Measurements from ENCODE around the gene FXYD5.

The FXYD5 gene

DNA sequence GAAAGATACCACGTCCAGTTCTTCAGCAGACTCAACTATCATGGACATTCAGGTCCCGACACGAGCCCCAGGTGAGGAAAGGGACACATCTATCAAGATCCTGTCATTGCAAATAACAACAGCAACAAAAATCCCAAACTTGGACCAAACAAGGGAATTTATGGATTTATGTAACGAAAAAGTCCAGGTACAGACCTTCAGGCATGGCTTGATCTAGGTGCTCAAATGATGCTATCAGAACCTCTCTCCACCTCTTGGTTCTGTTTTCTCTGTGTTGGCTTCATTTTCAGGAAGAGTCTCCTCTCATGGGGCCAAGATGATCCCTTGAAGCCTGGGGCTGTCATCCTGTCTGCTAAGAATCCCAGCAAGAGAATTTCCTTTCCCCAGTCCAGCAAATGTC lies 2.9 kb downstream of the FXYD5 start:
- DNase-seq (ENCODE audit: low read depth): no peak

DNA sequence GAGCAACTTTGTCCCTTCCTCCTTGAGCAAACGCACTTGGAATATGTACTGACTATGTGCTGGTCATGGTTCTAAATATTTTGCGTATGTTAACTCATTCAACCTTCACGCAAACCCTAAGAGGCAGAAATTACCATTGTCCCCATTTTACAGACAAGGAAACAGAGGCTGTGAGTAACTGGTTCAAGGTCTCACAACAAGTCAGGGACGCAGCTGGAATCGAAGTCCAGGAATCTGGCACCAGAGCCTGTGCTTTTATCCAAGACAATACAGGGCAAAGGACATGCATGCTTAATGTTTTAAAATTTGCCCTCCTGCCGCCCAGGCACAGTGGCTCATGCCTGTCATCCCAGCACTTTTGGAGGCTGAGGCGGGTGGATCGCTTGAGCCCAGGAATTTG lies 5.1 kb downstream of the FXYD5 start:
- no peak for DNase-seq (ENCODE audit: low read depth)

DNA sequence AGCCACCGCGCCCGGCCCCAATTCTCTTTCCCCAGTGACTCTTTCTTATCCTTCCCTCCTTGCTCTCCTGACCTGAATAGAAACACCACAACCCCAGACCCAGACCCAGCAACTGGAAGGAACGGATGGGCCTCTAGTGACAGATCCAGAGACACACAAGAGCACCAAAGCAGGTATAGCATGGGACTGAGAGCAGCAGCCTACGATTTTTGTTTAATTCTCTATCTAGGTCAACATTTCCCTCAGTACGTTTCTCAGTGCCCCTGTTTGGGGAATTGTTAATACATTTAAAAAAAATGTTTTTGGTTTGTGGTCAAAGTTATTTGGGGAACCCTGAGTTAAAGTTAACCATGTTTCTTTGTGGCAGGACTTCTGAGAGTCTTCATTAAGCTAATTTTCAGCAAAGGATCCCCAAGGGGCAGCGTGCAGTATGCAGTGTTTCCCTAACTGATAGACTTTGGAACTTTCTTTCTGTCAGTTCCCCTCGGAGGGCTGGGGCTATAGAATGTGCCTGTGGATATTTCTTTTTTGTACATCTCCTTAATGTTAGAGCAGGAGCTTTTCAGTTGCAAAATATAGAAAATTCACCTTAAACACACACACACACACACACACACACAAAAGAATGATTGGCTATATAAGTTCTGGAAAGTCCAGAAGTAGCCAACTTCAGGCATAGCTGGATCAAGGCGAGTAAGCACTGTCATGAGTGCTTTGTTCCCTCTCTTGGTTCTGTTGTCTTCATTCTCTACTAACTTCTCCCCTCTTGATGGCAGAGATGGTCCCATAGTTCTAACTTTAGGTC lies 6.3 kb downstream of the FXYD5 start:
- no peak for DNase-seq (ENCODE audit: low read depth)

DNA sequence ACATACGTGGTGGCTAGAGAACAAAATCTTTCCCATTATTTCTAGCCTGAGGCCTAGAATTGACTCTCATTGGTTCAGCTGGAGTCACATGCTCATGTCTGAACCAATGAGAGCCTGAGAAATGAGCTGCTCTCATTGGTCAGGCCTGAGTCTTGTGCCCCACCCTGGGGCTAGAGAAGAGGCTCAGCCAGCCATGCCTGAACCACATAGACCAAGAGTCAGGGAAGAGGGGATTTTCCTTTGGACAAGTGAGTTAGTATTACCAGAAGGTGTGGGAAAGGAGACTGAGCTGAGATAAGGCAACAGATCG lies 6.9 kb downstream of the FXYD5 start:
- DNase-seq (ENCODE audit: low read depth): no peak

DNA sequence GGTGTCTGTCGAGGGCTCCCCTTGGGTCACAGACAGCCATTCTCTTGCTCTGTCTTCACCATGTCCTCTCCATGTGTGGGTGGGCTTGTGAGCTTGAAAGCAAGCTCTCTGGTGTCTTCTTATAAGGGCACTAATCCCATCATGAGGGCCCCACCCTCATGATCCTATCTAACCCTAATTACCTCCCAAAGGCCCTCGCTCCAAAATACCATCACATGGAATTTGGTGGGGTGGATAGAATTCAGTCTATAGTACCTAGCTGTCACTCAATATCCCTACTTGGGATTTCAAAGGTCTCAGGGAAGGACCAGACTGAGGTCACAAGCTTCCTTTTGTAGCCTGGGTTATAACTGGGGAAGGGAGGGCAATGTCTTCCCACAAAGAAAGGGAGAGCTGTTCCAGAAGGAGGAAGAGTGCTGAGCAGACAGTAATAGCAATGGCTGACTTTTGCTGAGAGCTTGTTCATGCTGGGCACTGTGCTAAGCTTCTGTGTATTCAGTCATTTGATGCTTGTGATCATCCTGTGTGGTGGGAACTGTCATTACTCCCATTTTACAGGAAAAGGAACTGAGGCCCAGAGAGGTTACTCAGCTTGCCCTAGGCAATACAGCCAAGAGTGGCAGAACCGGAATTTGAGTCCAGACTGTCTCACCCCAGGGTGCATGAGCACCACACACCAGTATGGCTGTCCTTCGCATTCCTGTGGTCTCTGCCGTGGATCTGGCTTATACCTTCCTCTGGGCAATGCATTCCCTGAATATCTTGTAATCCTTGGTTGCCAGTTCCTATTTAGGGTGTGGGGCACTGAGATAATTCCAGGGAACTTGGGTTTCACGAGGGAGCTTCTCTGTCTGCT lies 8.2 kb downstream of the FXYD5 start:
- no peak for DNase-seq (ENCODE audit: low read depth)

DNA sequence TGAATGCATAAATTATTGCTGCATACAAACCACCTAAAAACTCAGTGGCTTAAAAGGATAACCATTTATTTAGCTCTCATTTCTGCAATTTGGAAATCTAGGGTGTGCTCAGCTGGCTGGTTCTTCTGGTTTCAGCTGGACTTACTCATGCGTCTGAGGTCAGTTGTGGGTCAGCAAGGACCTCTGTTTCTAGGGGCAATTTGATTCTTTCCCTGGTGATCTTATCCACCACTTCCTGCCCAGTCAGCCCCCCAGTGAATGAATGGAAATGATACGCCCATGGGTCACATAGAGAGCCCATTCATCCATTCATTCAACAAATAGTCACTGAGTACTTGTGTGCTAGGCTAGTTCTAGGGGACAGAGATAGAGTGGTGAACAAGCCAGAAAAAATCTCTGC lies 9.9 kb downstream of the FXYD5 start:
- no peak for DNase-seq (ENCODE audit: low read depth)

DNA sequence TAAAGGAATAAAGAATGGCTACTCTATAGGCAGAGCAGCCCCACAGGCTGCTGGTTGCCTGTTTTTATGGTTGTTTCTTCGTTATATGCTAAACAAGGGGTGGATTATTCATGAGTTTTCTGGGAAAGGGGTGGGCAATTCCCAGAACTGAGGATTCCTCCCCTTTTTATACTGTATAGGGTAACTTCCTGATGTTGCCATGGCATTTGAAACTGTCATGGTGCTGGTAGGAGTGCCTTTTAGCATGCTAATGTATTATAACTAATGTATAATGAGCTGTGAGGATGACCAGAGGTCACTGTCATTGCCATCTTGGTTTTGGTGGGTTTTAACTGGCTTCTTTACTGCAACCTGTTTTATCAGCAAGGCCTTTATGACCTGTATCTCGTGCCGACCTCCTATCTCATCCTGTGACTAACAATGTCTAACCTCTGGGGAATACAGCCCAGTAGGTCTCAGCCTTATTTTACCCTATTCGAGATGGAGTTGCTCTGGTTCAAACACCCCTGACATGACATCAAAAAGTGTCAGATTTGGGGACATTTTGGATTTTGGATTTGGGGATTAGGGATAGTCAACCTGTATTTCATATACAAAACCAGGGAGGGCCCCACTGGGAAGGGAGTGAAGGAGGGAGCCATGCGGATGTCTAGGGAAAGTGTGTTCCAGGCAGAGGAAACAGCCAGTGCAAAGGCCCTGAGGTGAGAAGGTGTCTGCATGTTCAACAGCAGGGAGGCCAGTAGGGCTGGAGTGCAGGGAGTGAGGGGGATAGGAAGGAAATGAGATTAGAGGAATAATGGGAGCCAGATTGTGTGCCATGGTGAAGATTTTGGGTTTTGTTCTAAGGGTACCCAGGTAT lies 10.9 kb downstream of the FXYD5 start:
- DNase-seq (ENCODE audit: low read depth): no peak

DNA sequence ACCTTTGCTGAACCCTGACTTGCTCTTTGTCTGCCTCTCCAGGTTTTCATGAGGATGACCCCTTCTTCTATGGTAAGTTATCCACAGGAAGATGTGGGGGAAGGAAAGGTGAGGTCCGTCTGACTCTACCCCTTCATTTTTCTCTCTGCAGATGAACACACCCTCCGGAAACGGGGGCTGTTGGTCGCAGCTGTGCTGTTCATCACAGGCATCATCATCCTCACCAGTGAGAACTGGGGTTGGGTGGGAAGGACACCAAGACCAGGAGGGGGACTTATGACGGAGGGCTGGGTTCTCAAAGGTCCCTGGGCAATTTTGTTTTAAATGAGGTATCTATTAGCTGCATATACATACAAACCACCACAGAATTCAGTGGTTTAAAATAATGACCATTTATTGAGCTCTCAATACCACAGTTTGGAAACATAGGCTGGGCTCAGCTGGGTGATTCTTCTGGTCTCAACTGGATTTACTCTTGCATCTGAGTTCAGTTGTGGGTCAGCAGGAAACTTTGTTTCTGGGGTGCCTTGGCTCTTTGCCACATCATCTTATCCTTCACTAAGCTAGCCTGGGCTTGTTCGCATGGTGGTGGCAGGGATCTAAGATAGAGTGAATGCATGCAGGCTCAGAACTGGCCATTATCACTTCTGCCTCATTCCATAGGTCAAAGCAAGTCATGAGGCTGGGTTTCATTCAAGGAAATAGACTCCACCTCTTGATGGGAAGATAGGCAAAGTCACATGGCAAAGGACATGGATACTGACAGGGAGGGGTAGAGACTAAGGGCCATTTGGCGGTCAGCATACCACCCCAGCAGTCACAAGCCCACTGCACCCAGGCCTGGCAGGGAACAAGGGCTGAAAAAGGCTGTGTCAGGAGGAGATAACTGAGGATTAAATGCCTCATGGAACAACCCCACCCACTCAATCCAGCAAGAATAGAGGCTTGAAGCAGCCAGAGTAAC lies 11.8 kb downstream of the FXYD5 start:
- no peak for DNase-seq (ENCODE audit: low read depth)

DNA sequence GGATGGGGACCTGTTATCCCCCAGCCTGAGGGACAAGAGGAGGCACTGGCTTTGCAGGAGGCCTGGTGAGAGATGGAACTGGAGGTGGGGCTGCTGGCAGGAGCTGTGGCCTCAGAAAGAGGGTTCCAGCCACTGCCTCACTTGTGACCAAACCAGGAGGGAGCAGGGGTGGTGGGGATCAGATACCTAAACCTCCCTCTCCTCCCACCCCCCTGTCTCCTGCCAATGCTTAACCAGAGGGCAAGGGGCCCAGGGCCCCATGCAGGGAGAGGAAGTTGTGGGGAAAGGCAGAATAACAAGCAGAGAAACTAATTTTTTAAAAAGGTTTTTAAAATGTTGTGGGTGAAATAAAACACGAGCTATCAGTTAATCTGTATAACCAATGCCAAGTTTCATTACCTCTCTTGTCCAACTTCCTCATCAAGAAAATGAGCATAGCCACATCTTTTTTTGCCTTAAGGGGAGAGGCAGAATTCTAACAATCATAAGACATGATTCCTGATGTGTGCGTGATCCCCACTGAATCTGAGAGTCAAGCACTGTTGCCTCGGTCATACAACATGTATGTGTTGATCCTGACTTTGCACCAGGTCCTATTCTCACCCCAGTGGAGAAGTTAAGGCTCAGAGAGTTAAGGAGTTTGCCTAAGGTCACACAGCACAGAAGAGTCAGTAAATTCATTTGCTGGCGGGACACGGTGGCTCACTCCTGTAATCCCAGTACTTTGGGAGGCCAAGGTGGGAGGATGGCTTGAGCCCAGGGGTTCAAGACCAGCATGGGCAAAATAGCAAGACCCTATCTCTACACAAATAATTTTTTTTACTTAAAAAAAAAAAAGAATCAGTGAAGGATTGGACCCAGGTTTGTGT lies 12.9 kb downstream of the FXYD5 start:
- DNase-seq (ENCODE audit: low read depth): no peak

DNA sequence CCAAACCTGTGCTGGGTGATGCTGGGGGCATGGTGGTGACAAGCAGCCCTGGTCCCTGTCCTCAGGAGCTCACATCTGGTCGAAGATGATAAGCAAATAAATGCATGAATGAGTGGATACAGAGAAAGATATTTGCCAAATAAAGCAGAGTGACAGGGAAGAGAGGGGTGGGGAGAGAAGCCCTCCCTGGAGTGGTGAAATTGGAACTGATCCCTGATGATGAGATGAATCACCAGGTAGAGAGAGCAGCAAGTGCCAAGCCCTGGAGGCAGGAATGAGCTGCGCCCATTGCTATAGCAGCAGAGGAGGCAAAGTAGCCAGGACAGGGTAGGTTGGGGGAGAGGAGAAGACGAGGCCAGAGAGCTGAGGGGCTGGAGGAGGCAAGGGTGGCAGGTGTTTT lies 13.7 kb downstream of the FXYD5 start:
- DNase-seq (ENCODE audit: low read depth): no peak

DNA sequence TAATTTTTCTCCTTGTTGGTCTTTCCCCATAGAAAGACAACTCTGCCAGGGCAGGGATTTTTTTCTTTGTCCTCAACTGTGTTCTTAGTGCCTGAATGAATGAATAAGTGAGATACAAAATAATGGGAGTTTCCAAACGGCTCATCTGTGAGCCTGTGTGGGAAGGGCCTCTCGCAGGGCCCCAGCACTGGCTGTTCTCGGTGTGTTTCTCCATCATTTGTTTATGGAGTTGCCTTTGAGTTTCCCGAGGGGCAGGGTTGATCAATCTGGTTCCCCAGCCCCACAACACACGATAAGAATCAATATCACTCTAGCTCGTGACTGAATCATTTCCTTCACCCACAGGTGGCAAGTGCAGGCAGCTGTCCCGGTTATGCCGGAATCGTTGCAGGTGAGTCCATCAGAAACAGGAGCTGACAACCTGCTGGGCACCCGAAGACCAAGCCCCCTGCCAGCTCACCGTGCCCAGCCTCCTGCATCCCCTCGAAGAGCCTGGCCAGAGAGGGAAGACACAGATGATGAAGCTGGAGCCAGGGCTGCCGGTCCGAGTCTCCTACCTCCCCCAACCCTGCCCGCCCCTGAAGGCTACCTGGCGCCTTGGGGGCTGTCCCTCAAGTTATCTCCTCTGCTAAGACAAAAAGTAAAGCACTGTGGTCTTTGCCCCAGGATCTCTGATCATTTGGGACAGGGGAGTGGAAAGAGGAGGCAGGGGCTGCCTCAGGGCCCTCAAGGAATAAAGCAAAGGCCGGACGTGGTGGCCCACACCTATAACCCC lies 14.9 kb downstream of the FXYD5 start:
- no peak for DNase-seq (ENCODE audit: low read depth)

DNA sequence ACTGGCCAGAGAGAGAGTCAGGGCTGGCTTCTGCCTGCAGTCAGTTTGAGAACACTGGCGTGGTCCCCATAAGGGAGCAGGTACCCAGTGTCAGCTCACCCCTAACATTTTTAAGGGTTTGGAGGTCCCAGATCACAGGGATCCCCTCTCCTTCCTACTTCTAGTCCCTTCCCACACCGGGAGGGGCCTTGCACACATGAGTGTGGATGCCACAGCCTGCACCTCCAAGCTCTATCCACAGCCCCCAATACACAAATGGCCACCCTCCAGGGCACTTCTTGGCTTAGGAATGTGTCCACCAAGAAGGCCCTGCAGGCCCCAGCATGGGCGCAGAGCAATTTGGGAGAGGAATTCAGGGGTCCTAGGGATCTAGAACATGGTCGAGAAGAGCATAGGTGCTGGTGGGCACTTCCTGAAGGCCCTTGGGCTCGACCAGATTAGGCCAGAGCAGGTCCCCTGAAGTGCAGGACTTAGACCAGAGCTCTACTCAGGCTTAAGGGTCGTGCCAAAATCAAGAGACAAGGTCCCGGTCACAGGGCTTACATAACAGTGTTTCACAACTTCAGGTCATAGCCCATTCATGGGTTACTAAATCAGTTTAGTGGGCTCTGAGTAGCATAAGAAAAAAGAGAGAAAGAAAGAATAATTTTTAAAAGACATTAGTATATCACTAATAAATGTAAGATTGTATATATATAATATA lies 16.0 kb downstream of the FXYD5 start:
- DNase-seq (ENCODE audit: low read depth): no peak

DNA sequence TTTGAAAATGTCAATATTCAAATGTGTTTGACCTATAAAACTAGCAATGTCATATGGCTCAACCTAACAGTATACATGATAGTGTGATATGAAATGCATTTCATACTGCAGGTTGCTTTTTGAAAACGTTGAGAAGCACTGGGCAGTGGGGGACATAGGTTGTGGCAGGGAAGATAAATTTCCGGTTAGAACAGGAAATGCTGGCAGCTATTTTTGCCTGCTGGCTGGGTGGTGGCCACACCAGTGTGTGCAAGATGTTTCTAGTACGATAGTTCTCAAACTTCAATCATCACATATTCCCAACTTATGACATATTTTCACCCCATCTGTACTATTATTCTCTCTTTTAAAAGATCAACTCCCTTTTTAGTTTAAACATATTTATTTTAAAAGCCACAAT lies 17.2 kb downstream of the FXYD5 start:
- DNase-seq (ENCODE audit: low read depth): no peak

DNA sequence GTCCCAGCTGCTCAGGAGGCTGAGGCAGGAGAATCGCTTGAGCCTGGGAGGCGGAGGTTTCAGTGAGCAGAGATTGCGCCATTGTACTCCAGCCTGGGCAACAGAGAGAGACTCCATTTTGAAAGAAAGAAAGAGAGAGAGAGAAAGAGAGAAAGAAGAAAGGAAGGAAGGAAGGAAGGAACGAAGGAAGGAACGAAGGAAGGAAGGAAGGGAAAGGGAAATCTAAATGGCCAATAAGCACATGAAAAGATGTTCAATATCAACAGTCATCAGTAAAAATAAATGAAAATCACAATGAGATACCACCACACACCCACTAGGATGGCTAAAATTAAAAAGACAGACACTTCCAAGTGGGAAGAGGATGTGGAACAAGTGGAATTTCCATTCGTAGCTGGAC lies 19.7 kb downstream of the FXYD5 start:
- no peak for DNase-seq (ENCODE audit: low read depth)

DNA sequence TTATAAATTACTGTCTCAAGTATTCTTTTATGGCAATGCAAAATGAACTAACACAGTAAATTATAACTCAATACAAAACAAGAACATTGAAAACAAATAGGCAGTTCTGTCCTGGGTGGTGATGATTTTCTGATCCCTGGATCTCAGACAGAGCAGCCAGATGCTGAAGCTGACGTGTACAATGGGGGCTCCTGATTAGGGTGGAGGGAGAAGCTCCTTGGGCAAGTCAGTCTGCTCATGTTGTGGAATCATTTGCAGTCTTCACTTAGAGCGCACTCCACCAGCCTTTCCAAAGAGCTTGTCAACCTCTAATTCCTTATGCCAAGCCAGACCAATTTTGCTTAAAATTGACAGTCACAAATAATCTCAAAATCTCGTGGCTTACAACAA lies 21.6 kb downstream of the FXYD5 start:
- DNase-seq (ENCODE audit: low read depth): no peak

DNA sequence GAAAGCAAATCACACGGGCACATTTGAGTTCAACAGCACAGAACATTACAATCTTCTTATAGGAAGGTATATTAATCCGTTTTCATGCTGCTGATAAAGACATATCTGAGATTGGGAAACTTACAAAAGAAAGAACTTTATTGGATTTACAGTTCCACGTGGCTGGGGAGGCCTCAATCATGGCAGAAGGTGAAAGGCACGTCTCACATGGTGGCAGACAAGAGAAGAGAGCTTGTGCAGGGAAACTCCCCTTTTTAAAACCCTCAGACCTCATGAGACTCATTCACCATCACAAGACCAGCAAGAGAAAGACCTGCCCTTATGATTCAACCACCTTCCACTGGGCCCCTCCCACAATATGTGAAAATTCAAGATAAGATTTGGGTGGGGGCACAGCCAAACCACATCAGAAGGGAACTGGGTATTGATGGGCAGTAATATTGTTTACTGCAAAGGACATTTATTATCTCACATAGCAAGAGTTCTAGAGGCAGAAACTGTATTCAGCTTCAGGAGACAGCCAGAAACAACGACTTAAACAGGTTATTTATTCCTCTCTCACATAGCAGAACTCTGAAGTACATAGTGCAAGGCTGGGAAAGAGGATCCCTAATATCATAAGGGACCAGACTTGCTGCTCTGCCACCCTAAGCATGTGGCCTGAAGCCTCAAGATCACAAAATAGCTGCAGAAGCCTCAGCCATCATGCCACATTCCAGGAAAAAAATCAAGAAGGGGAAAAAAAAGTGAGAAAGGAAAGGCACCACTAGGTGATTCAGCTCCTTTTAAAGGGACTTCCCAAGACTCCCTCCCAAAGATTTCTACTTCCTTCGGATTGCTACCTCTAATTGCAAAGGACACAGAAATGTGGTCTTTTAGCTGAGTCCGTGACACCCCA lies 23.1 kb downstream of the FXYD5 start:
- DNase-seq (ENCODE audit: low read depth): no peak

DNA sequence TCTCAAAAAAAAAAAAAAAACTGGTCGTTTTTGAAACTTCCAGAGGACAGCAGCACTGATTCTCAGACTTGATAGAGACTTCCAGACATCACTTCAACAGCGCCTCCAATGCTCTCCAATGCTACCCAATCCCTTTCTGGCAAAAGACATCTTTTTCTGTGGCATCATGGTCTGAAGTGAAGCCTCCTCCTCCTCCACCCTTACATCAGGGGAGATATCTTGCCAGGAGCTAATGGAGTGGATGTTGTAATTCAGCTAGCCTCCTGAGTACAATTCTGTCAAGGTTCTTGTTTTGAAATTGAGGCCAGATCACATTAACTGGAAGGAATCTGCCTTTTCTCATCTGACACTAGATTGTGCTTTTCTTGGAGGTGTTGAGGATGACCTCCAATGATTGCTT lies 24.2 kb downstream of the FXYD5 start:
- DNase-seq (ENCODE audit: low read depth): no peak

DNA sequence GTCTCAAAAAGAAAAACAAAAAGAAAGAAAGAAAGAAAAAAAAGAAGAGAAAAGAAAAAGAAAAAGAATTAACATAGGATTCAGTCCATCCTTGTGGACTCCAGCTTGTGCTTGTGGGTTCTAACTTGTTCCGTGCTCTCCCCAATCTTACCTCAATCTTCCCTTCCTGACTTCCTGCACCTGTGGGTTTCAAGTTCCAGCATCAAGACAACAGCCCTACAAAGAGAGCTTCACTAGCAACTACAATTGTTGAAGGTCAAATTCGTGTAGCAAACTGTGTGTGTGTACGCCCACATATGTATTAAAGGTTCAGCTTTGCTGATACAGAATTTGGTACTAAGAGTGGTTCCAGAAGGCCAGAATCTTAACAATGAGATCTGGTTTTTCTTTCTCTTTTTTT lies 25.3 kb downstream of the FXYD5 start:
- DNase-seq (ENCODE audit: low read depth): no peak

Data from activated T-helper 9 cell treated with anti-CD3 and anti-CD28 coated beads, Interleukin-2, amount 50 U/mL, for 16 hours (primary cell).